Nephron progenitor cell (in vitro differentiated cells): ENCODE results near the gene ENC1.

Source experiments
- DNase-seq: peaks from one replicate; pipeline ENCODE4 v3.0.0; 2021
- H3K27ac Mint-ChIP-seq: 2 replicates; pipeline ENCODE4 v1.8.0; 2021; ENCODE audit warnings: mild to moderate bottlenecking, moderate library complexity, mixed read lengths
- H3K27me3 Mint-ChIP-seq: 2 replicates; pipeline ENCODE4 v1.8.0; 2021; ENCODE audit warnings: mild to moderate bottlenecking, low read depth, mixed read lengths; ENCODE audit not compliant: poor library complexity
- H3K36me3 Mint-ChIP-seq: 2 replicates; pipeline ENCODE4 v1.8.0; 2021; ENCODE audit warnings: low read depth, mixed read lengths
- H3K4me1 Mint-ChIP-seq: 2 replicates; pipeline ENCODE4 v1.8.0; 2021; ENCODE audit warnings: mixed read lengths
- H3K4me3 Mint-ChIP-seq: 2 replicates; pipeline ENCODE4 v1.8.0; 2021; ENCODE audit warnings: mild to moderate bottlenecking, moderate library complexity, mixed read lengths
- H3K9me3 Mint-ChIP-seq: 2 replicates; pipeline ENCODE4 v1.8.0; 2021; ENCODE audit warnings: mild to moderate bottlenecking, moderate library complexity, mixed read lengths
- TF ChIP-seq, protein P1 (sequence below): fragments of 200-600 bp; sonication (generic); IDR thresholded peaks from 2 replicates; pipeline ENCODE4 v1.5.0; 2021; ENCODE audit warnings: antibody characterized with exemption

Gene ENC1

DNA sequence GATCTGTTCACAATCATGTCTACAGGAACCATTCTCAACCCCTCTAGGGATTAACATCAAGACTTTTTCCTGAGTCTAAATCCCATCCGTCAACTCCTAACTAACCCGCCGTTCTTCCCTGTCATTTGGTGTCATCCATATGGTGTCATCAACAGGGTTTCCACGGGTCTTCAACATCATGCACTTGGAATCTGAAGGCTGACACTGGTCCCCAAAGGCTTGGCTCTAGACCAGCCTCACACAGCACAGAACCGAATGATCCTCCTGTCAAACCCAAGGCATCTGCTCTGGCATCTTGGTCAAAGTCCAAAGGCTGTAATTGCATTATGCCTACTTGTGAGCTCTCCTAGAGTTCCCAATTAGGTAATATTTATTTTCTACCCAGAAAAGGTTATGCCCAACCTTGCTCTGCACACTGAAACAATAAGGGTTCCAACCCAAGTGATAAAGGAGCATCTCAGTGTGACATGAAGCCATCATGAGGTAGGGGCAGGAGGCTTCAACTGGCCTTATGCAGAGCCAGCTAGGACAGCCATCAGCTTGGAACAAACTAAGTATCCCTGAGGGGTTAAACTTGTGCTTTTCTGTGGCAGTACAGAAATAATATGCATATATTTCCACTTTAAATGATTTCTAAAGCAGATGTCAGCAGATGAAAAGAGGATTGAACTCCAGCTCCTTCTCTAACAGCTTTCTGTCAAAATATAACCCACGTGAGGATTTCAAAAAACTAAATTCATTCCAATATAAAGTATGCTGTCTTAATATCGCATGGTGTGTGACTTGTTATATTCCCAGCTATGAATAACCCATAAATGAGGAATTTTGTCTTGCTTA lies 13.9 kb downstream of the ENC1 start:
- H3K27ac Mint-ChIP-seq = peak overlapping the region; percentile 92
- H3K4me1 Mint-ChIP-seq = peaks cover 70% of the 10 kb centered on the region
- H3K36me3 Mint-ChIP-seq = peaks cover 56% of the 10 kb centered on the region
- H3K4me3 Mint-ChIP-seq = no peak overlapping the region
- no peaks in the 10 kb centered on the region for H3K9me3 Mint-ChIP-seq
- DNase-seq = no peak
- TF ChIP-seq, protein P1, sequence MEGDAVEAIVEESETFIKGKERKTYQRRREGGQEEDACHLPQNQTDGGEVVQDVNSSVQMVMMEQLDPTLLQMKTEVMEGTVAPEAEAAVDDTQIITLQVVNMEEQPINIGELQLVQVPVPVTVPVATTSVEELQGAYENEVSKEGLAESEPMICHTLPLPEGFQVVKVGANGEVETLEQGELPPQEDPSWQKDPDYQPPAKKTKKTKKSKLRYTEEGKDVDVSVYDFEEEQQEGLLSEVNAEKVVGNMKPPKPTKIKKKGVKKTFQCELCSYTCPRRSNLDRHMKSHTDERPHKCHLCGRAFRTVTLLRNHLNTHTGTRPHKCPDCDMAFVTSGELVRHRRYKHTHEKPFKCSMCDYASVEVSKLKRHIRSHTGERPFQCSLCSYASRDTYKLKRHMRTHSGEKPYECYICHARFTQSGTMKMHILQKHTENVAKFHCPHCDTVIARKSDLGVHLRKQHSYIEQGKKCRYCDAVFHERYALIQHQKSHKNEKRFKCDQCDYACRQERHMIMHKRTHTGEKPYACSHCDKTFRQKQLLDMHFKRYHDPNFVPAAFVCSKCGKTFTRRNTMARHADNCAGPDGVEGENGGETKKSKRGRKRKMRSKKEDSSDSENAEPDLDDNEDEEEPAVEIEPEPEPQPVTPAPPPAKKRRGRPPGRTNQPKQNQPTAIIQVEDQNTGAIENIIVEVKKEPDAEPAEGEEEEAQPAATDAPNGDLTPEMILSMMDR = no peak
- H3K27me3 Mint-ChIP-seq = peaks cover 4% of the 10 kb centered on the region

DNA sequence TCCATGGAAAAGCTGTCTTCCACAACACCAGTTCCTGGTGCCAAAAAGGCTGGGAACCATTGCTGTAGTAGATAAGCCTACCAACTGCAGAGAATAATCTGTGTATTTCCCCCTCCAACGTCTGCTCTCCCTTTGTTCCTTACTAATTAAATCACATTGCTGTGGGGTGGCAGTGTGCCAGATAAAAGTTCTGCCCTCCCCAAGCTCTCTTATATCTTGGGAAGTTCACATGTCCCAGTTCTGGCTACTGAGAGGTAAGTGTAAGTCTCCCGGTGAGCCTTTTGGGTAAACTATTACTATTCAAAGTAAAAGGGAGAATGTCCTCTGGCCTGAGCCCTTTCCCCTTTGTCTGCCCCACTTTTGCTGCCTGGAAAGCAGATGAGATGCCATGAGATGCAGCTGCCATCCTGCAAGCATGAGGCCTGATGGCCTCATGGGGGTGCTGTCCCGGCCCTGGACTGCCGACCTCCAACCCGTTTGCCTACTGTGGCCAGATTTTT lies 14.7 kb downstream of the ENC1 start:
- H3K36me3 Mint-ChIP-seq = peaks cover 48% of the 10 kb centered on the region
- no peak overlapping the region for H3K4me3 Mint-ChIP-seq
- H3K27me3 Mint-ChIP-seq = peaks cover 4% of the 10 kb centered on the region
- DNase-seq = no peak
- TF ChIP-seq, protein P1 = no peak
- H3K27ac Mint-ChIP-seq = peak overlapping the region; percentile 92
- H3K9me3 Mint-ChIP-seq = peaks cover 2% of the 10 kb centered on the region
- peaks cover 61% of the 10 kb centered on the region for H3K4me1 Mint-ChIP-seq

DNA sequence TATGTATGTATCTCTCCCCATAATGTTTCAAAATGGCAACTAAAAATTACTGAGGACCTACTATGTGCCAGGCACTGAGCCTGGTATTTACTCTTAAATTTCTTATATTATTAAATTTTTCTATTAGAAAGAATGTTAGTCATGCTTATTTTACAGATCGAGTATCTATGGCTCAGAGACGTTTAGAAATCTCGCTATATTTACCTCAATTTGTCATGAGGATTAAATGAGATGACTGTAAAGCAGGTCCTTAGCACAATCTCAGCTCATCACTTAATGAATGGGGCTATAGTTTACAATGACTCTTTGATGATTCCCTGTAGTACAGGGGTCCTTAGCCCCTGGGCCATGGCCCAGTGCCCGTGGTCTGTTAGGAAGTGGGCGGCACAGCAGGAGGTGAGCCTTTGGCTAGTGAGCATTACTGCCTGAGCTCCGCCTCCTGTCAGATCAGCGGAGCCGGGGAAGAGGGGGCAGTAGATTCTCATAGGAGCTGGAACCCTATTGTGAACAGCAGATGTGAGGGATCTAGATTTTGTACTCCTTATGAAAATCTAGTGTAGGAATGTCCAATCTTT lies 15.5 kb downstream of the ENC1 start:
- peaks cover 54% of the 10 kb centered on the region for H3K4me1 Mint-ChIP-seq

DNA sequence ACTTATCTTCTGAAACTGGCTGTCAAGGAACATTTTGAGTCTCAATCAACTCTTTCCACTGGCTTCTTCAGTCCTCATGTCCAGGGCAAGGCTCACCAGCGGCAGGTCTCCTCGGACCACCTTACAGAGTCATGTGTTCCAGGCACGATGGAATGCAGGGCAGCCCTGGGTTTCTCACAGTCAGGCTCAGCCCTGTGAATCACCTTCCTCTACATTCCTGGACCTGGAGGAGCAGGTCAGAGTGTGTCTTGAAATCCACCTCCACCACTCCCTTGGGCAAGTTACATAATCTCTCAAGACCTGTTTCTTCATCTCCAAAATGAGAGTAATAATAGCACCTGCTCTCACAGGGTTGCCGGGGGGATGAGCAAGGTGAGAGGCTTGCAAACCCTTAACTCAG lies 16.0 kb downstream of the ENC1 start:
- Mint-ChIP-seq H3K9me3 (peaks cover 7% of the 10 kb centered on the region), H3K4me1 (peaks cover 50% of the 10 kb centered on the region), H3K36me3 (peaks cover 41% of the 10 kb centered on the region), H3K27ac (no peak overlapping the region), H3K27me3 (peaks cover 4% of the 10 kb centered on the region), H3K4me3 (no peak overlapping the region)
- TF ChIP-seq, protein P1 = no peak
- DNase-seq = no peak

More for the DNA sequence above, 15.5 kb downstream of the ENC1 start:
- no peak for DNase-seq
- Mint-ChIP-seq H3K36me3 (peaks cover 46% of the 10 kb centered on the region), H3K27ac (no peak overlapping the region), H3K4me3 (no peak overlapping the region), H3K9me3 (peaks cover 7% of the 10 kb centered on the region), H3K27me3 (peaks cover 4% of the 10 kb centered on the region)
- TF ChIP-seq, protein P1 = no peak

DNA sequence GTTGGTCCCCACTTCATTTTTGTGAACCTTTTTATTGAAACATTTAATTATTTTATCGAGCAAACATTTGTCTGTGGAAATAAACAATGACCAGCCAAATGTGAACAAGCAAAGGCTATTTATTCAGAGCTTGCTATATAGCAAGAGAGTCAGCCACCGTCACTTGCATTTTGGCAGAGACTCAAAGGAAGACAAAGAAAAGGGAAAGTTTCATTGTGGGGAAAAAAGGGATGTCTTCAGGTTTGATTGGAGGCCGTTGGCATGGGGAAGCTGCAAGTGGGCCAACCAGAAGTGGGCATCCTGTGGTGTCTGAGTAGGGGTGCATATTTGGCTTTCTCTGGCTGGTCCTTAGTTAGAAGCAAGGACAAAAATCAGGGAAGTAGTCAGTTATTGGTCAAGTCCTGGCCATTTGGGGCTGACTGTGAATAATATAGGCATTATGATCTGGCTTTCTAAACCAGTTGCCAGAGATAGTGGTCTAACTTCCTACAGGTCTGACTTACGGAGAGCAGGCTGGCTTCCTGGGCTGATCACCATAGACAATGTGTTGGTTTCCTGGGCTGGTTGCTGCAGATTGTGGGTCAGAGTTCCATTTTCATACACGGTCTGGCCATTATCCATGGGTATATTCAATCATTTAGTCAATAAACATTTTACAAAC lies 16.6 kb downstream of the ENC1 start:
- no peak overlapping the region for H3K4me3 Mint-ChIP-seq
- no peak for DNase-seq
- H3K9me3 Mint-ChIP-seq = peaks cover 7% of the 10 kb centered on the region
- H3K27me3 Mint-ChIP-seq = peaks cover 4% of the 10 kb centered on the region
- TF ChIP-seq, protein P1 = no peak
- peaks cover 51% of the 10 kb centered on the region for H3K4me1 Mint-ChIP-seq
- H3K36me3 Mint-ChIP-seq = peaks cover 34% of the 10 kb centered on the region
- H3K27ac Mint-ChIP-seq = no peak overlapping the region
